B cell (primary cell): Measurements from ENCODE around the gene ODF4.

Experiments
- EZH2 ChIP-seq: IDR thresholded peaks from 2 replicates; pipeline ENCODE4 v1.6.1; 2012; ENCODE audit warnings: borderline replicate concordance, low read depth, mild to moderate bottlenecking, moderate library complexity, low read length; ENCODE audit not compliant: insufficient read depth, poor library complexity, severe bottlenecking
- TF ChIP-seq, protein P1 (sequence below): fragments of 200-600 bp; IDR thresholded peaks from one replicate; pipeline ENCODE4 v1.8.0; 2022; ENCODE audit warnings: antibody characterized with exemption, mild to moderate bottlenecking

DNA sequence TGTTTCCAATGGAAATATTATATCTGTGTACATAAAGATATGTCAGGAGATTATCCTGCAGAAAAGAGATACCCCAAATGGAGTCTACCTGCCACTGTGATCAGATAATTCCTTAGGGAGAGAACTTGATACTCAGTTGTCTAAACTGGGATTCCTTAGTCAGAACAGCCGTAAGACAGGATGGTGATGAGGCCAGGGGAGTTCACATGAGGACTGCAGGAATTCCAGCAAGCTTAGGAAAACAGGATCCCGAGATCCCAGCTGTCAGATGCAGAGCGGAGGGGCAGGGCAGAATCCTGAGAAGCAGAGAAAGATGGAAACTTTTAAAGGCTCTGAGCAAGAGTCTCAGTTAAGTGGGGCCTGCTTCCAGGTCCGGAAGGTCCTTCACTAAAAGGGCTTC lies 32.1 kb downstream of the ODF4 start:
- TF ChIP-seq, protein P1, sequence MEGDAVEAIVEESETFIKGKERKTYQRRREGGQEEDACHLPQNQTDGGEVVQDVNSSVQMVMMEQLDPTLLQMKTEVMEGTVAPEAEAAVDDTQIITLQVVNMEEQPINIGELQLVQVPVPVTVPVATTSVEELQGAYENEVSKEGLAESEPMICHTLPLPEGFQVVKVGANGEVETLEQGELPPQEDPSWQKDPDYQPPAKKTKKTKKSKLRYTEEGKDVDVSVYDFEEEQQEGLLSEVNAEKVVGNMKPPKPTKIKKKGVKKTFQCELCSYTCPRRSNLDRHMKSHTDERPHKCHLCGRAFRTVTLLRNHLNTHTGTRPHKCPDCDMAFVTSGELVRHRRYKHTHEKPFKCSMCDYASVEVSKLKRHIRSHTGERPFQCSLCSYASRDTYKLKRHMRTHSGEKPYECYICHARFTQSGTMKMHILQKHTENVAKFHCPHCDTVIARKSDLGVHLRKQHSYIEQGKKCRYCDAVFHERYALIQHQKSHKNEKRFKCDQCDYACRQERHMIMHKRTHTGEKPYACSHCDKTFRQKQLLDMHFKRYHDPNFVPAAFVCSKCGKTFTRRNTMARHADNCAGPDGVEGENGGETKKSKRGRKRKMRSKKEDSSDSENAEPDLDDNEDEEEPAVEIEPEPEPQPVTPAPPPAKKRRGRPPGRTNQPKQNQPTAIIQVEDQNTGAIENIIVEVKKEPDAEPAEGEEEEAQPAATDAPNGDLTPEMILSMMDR = no peak
- TF ChIP-seq EZH2 = no peak
